OCI-LY3 (cell line): ENCODE results near the gene TAS1R1.

Experiments
- EZH2phosphoT487 ChIP-seq: fragments of 200-600 bp; shearing (Covaris generic); IDR thresholded peaks from 2 replicates; pipeline ENCODE4 v1.6.1; 2018; ENCODE audit warnings: antibody characterized with exemption, mixed run types, low read depth
- TF ChIP-seq, protein P1 (sequence below): fragments of 200-600, 300-600 bp; sonication (generic); IDR thresholded peaks from 2 replicates; pipeline ENCODE4 v1.5.1; 2014; ENCODE audit warnings: antibody characterized with exemption, low read length, low read depth

DNA sequence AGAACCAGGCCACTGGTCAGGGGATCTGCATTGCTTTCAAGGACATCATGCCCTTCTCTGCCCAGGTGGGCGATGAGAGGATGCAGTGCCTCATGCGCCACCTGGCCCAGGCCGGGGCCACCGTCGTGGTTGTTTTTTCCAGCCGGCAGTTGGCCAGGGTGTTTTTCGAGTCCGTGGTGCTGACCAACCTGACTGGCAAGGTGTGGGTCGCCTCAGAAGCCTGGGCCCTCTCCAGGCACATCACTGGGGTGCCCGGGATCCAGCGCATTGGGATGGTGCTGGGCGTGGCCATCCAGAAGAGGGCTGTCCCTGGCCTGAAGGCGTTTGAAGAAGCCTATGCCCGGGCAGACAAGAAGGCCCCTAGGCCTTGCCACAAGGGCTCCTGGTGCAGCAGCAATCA lies 19.7 kb downstream of the TAS1R1 start:
- TF ChIP-seq, protein P1, sequence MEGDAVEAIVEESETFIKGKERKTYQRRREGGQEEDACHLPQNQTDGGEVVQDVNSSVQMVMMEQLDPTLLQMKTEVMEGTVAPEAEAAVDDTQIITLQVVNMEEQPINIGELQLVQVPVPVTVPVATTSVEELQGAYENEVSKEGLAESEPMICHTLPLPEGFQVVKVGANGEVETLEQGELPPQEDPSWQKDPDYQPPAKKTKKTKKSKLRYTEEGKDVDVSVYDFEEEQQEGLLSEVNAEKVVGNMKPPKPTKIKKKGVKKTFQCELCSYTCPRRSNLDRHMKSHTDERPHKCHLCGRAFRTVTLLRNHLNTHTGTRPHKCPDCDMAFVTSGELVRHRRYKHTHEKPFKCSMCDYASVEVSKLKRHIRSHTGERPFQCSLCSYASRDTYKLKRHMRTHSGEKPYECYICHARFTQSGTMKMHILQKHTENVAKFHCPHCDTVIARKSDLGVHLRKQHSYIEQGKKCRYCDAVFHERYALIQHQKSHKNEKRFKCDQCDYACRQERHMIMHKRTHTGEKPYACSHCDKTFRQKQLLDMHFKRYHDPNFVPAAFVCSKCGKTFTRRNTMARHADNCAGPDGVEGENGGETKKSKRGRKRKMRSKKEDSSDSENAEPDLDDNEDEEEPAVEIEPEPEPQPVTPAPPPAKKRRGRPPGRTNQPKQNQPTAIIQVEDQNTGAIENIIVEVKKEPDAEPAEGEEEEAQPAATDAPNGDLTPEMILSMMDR, result no peak
- no peak for TF ChIP-seq EZH2phosphoT487
